Upper lobe of left lung (tissue), 4 donors: ENCODE data around the gene ETFB.

Experiments
- EP300 ChIP-seq, 4 donors: sonication (generic); formaldehyde crosslinking; IDR thresholded peaks; one replicate each; pipeline ENCODE4 v1.5.1; 2017; ENCODE audit warnings: antibody characterized with exemption in 4 of 4, control low read depth in 2 of 4
- TF ChIP-seq, protein P1 (sequence below), 6 experiments: fragments of 450-650 bp in 4 of 6; fragments of 200-600 bp in 2 of 6; sonication (generic) in 2 of 6; IDR thresholded peaks; one replicate each; pipeline ENCODE4 v1.5.1; 2016 to 2019; ENCODE audit warnings: antibody characterized with exemption in 6 of 6

DNA sequence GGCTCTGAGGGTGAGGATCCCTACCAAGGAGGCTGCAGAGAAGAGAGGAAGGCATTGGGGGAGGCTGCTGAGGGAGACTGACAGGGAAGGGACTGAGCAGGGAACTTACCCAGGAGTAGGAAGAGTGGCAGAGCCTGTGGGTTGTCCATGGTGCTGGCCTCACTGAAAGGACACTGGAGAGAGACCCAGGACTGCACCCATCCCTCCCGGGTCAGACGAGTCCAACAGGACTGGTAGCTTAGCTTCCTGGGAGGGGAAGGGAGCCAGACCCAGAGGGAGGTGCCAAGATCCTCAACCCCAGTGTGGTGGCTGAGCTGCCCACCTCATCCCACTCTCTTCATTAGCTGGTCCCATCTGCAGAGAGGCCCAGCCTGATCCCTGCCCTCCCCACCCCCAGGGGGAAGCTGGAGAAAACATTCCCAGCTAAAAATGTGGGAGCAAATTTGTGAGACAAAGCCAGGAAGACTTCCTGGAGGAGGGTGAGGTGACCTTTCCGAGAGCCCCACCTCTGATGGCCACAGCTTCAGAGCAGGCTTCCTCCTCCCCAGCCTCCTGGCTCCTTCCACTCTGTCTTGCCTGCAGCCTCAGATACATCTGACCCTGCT lies 24.1 kb downstream of the ETFB start, which contains the start of gene VSIG10L:
- TF ChIP-seq, protein P1, sequence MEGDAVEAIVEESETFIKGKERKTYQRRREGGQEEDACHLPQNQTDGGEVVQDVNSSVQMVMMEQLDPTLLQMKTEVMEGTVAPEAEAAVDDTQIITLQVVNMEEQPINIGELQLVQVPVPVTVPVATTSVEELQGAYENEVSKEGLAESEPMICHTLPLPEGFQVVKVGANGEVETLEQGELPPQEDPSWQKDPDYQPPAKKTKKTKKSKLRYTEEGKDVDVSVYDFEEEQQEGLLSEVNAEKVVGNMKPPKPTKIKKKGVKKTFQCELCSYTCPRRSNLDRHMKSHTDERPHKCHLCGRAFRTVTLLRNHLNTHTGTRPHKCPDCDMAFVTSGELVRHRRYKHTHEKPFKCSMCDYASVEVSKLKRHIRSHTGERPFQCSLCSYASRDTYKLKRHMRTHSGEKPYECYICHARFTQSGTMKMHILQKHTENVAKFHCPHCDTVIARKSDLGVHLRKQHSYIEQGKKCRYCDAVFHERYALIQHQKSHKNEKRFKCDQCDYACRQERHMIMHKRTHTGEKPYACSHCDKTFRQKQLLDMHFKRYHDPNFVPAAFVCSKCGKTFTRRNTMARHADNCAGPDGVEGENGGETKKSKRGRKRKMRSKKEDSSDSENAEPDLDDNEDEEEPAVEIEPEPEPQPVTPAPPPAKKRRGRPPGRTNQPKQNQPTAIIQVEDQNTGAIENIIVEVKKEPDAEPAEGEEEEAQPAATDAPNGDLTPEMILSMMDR (IDR thresholded peaks at IDR 0.05), result no peak
- TF ChIP-seq EP300 (IDR thresholded peaks at IDR 0.05), result no peak
